Brain microvascular endothelial cell (primary cell): ENCODE measurements around the gene THAP2.
"Not testable (repeated sequence)": the region's sequence is repeated elsewhere in the genome, so short reads cannot be mapped to it uniquely, and the experiment has no call there.

Source experiments
- DNase-seq: peaks from one replicate; pipeline ENCODE4 v3.0.0-alpha.2; 2020
- H3K27ac ChIP-seq: fragments of 250-450 bp; sonication (Bioruptor Pico); 2 replicates; pipeline ENCODE4 v1.5.1; 2020; ENCODE audit warnings: mild to moderate bottlenecking, moderate library complexity
- H3K27me3 ChIP-seq: fragments of 250-450 bp; sonication (Bioruptor Pico); replicated peaks from 2 replicates; pipeline ENCODE4 v1.5.1; 2020; ENCODE audit warnings: mild to moderate bottlenecking
- H3K36me3 ChIP-seq: fragments of 250-450 bp; sonication (Bioruptor Pico); replicated peaks from 2 replicates; pipeline ENCODE4 v1.5.1; 2020; ENCODE audit warnings: mild to moderate bottlenecking
- H3K4me3 ChIP-seq: 2 replicates; pipeline ENCODE4 v1.5.1; 2011; ENCODE audit warnings: low read depth, mild to moderate bottlenecking, control low read depth, low read length, moderate library complexity
- CTCF ChIP-seq: IDR thresholded peaks from 2 replicates; pipeline ENCODE4 v1.5.1; 2011; ENCODE audit warnings: low read depth, mild to moderate bottlenecking, moderate library complexity, low read length, control low read depth, inconsistent platforms; ENCODE audit errors: missing control alignments
- in situ Hi-C: cut with HindIII; loops from 2 replicates; pipeline ENCODE4 v1.10.0; 2017; ENCODE audit warnings: low sequenced_read_pairs, low pct_ligation_motif_present

The THAP2 gene

GRCh38 chr12:71694099-71694820 is 30.2 kb downstream of the THAP2 start:
- DNase-seq = no peak
- Histone ChIP-seq H3K27me3 (no peaks in the 10 kb centered on the region), H3K36me3 (no peaks in the 10 kb centered on the region), H3K4me3 (no peak overlapping the region), H3K27ac (no peak overlapping the region)
- no peak for TF ChIP-seq CTCF
- in situ Hi-C loops = no loop called here

GRCh38 chr12:71695782-71696181 is 31.7 kb downstream of the THAP2 start:
- TF ChIP-seq CTCF = no peak
- Histone ChIP-seq H3K27ac (no peak overlapping the region), H3K36me3 (no peaks in the 10 kb centered on the region), H3K4me3 (no peak overlapping the region), H3K27me3 (no peaks in the 10 kb centered on the region)
- DNase-seq = no peak
- in situ Hi-C loops = no loop called here

- H3K36me3 ChIP-seq, in situ Hi-C loops, H3K27ac ChIP-seq, DNase-seq, H3K27me3 ChIP-seq, H3K4me3 ChIP-seq: not testable (repeated sequence)
These were observed 38.1 kb downstream of the THAP2 start for GRCh38 chr12:71702181-71702580.

- Histone ChIP-seq H3K36me3 (no peaks in the 10 kb centered on the region), H3K27me3 (no peaks in the 10 kb centered on the region)
- no peak for DNase-seq
These were observed 38.5 kb downstream of the THAP2 start for GRCh38 chr12:71702590-71702989.

GRCh38 chr12:71703206-71703605 is 39.1 kb downstream of the THAP2 start:
- DNase-seq = no peak
- Histone ChIP-seq H3K4me3 (no peak overlapping the region), H3K36me3 (no peaks in the 10 kb centered on the region), H3K27ac (no peak overlapping the region), H3K27me3 (no peaks in the 10 kb centered on the region)
- in situ Hi-C loops = no loop called here
- no peak for TF ChIP-seq CTCF

More at GRCh38 chr12:71702590-71702989, 38.5 kb downstream of the THAP2 start:
- H3K27ac ChIP-seq = no peak overlapping the region
- in situ Hi-C loops = no loop called here
- H3K4me3 ChIP-seq = no peak overlapping the region
- TF ChIP-seq CTCF = no peak

- no peak overlapping the region for H3K4me3 ChIP-seq
- in situ Hi-C loops = no loop called here
- no peak overlapping the region for H3K27ac ChIP-seq
- DNase-seq = no peak
- no peaks in the 10 kb centered on the region for H3K36me3 ChIP-seq
- no peak for TF ChIP-seq CTCF
- no peaks in the 10 kb centered on the region for H3K27me3 ChIP-seq
These were observed 40.8 kb downstream of the THAP2 start for GRCh38 chr12:71704920-71705319.
